ENCODE measurements around the gene EPHB1.

DNA sequence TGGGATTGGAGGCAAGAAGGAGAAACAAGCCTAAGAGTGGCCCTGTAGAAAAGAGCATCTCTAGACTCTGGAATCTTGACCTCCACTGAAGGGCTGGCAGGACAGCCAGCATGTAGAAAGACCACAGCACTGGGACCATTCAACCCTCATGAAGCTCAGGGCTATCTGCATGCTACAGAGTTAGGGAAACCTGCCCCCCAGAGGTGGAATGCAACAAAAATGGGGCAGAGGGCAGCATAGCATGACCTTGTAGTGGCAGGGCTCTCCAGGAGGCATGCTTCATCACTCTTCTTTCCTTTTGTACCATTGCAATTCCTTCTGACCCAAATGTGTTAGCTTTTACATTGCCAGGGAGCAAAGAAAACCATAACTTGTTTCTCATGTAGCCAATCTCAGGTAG is 445.4 kb downstream of the EPHB1 start:
- TF ChIP-seq, protein P1, sequence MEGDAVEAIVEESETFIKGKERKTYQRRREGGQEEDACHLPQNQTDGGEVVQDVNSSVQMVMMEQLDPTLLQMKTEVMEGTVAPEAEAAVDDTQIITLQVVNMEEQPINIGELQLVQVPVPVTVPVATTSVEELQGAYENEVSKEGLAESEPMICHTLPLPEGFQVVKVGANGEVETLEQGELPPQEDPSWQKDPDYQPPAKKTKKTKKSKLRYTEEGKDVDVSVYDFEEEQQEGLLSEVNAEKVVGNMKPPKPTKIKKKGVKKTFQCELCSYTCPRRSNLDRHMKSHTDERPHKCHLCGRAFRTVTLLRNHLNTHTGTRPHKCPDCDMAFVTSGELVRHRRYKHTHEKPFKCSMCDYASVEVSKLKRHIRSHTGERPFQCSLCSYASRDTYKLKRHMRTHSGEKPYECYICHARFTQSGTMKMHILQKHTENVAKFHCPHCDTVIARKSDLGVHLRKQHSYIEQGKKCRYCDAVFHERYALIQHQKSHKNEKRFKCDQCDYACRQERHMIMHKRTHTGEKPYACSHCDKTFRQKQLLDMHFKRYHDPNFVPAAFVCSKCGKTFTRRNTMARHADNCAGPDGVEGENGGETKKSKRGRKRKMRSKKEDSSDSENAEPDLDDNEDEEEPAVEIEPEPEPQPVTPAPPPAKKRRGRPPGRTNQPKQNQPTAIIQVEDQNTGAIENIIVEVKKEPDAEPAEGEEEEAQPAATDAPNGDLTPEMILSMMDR (IDR thresholded peaks at IDR 0.05; ENCODE audit: low read length) = peak; percentile 26; the same call in 1 of the 2 replicates
- TF ChIP-seq EZH2 (IDR thresholded peaks at IDR 0.05; ENCODE audit: borderline replicate concordance, low read length) = no peak
